IMR-90 (cell line): ENCODE measurements around the gene DGKB. TPM values are rescaled to one million over a fixed set of nuclear protein-coding genes. Genes with fewer than 3 reads are reported as not detected.
A peak's percentile ranks its signal among the peaks of the same experiment; 100 is the strongest.

Experiments
- ATAC-seq: fragments of 200-7000 bp; cut with Tn5 transposase; 2 replicates; pipeline ENCODE4 v1.9.1; 2020; ENCODE audit warnings: low read depth, mild to moderate bottlenecking, moderate library complexity
- BruUV-seq: library from RNA; stranded (reverse); fragments of 400-500 nt; replicated peaks from 2 replicates; lab custom pipeline; 2021; lab: Mats Ljungman, UMichigan
- CTCF ChIA-PET: fragments of 300-600 bp; formaldehyde crosslinking; extraction: SDS; loops from one replicate; lab custom pipeline; 2021; ENCODE audit warnings: antibody characterized with exemption; lab: Yijun Ruan, JAX
- POLR2A ChIA-PET: fragments of 300-600 bp; sonication (Branson Sonifier 250); formaldehyde crosslinking; loops from one replicate; lab custom pipeline; 2022; ENCODE audit warnings: antibody characterized with exemption; ENCODE audit not compliant: unreplicated experiment; lab: Charles Lee
- DNase-seq: peaks from one replicate; pipeline ENCODE4 v3.0.0; 2013
- H2AFZ ChIP-seq: replicated peaks from 2 replicates; pipeline ENCODE3; 2013; ENCODE audit warnings: low read length, mild to moderate bottlenecking; ENCODE audit not compliant: poor library complexity
- H2AK5ac ChIP-seq: 2 replicates; pipeline ENCODE4 v1.6.1; 2013; ENCODE audit warnings: low read depth, low read length, inconsistent platforms
- H2AK9ac ChIP-seq: replicated peaks from 2 replicates; pipeline ENCODE3; 2013; ENCODE audit warnings: mild to moderate bottlenecking, low read depth, low read length, moderate library complexity; ENCODE audit not compliant: poor library complexity
- H2BK120ac ChIP-seq: 2 replicates; pipeline ENCODE4 v1.6.1; 2013; ENCODE audit warnings: low read depth, low read length, inconsistent platforms
- H2BK15ac ChIP-seq: 3 replicates; pipeline ENCODE4 v1.6.1; 2013; ENCODE audit warnings: low read depth, low read length, inconsistent platforms
- H2BK20ac ChIP-seq: 2 replicates; pipeline ENCODE4 v1.6.1; 2013; ENCODE audit warnings: low read depth, mild to moderate bottlenecking, inconsistent platforms, low read length, moderate library complexity
- H2BK5ac ChIP-seq: 2 replicates; pipeline ENCODE4 v1.6.1; 2013; ENCODE audit warnings: mild to moderate bottlenecking, low read depth, low read length, inconsistent platforms; ENCODE audit not compliant: poor library complexity, severe bottlenecking
- H3K14ac ChIP-seq: replicated peaks from 2 replicates; pipeline ENCODE4 v1.6.1; 2013; ENCODE audit warnings: low read depth, low read length, inconsistent platforms
- H3K18ac ChIP-seq: 2 replicates; pipeline ENCODE4 v1.6.1; 2013; ENCODE audit warnings: low read depth, low read length, control low read depth
- H3K23ac ChIP-seq: 2 replicates; pipeline ENCODE4 v1.6.1; 2013; ENCODE audit warnings: low read depth, low read length, inconsistent platforms
- H3K27ac ChIP-seq: 2 replicates; pipeline ENCODE4 v1.5.1; 2013; ENCODE audit warnings: mild to moderate bottlenecking, control low read depth, low read length; ENCODE audit not compliant: insufficient read depth
- H3K27me3 ChIP-seq: 2 replicates; pipeline ENCODE4 v1.6.1; 2013; ENCODE audit warnings: low read length; ENCODE audit not compliant: control insufficient read depth, insufficient read depth
- H3K36me3 ChIP-seq: 2 replicates; pipeline ENCODE4 v1.6.1; 2013; ENCODE audit warnings: low read length, mixed read lengths; ENCODE audit not compliant: control insufficient read depth, insufficient read depth
- H3K4ac ChIP-seq: 2 replicates; pipeline ENCODE4 v1.6.1; 2013; ENCODE audit warnings: low read depth, low read length, inconsistent platforms
- H3K4me1 ChIP-seq: 2 replicates; pipeline ENCODE4 v1.6.1; 2013; ENCODE audit warnings: low read length, mixed read lengths; ENCODE audit not compliant: control insufficient read depth, insufficient read depth
- H3K4me2 ChIP-seq: 2 replicates; pipeline ENCODE4 v1.6.1; 2013; ENCODE audit warnings: low read depth, mild to moderate bottlenecking, control low read depth, low read length, moderate library complexity
- H3K4me3 ChIP-seq: 2 replicates; pipeline ENCODE4 v1.5.1; 2013; ENCODE audit warnings: low read depth, mild to moderate bottlenecking, control low read depth, low read length, moderate library complexity; ENCODE audit not compliant: insufficient read depth
- H3K56ac ChIP-seq: 2 replicates; pipeline ENCODE4 v1.6.1; 2013; ENCODE audit warnings: low read length, inconsistent platforms; ENCODE audit not compliant: insufficient read depth; ENCODE audit errors: extremely low read depth
- H3K79me1 ChIP-seq, 2 experiments: 2 replicates each; pipeline ENCODE4 v1.6.1; 2013; ENCODE audit warnings: low read length in 2 of 2, inconsistent platforms in 1 of 2, low read depth in 1 of 2
- H3K9ac ChIP-seq: 2 replicates; pipeline ENCODE4 v1.6.1; 2013; ENCODE audit warnings: low read depth, low read length, control low read depth
- H3K9me1 ChIP-seq: 2 replicates; pipeline ENCODE4 v1.6.1; 2013; ENCODE audit warnings: low read length, inconsistent platforms; ENCODE audit not compliant: insufficient read depth
- H3K9me3 ChIP-seq: 2 replicates; pipeline ENCODE4 v1.6.1; 2013; ENCODE audit warnings: low read length; ENCODE audit not compliant: control insufficient read depth, insufficient read depth
- H4K20me1 ChIP-seq: 2 replicates; pipeline ENCODE4 v1.6.1; 2013; ENCODE audit warnings: low read length, inconsistent platforms; ENCODE audit not compliant: insufficient read depth
- H4K5ac ChIP-seq: 2 replicates; pipeline ENCODE4 v1.6.1; 2013; ENCODE audit warnings: mild to moderate bottlenecking, low read depth, low read length, control low read depth
- H4K8ac ChIP-seq, 2 experiments: 2 replicates each; pipeline ENCODE4 v1.6.1; 2013; ENCODE audit warnings: low read depth in 2 of 2, low read length in 2 of 2, control low read depth in 1 of 2, inconsistent platforms in 1 of 2
- H4K91ac ChIP-seq: 2 replicates; pipeline ENCODE4 v1.6.1; 2013; ENCODE audit warnings: low read depth, low read length, inconsistent platforms; ENCODE audit not compliant: insufficient read depth
- BHLHE40 ChIP-seq: fragments of 150-350 bp; IDR thresholded peaks from 2 replicates; pipeline ENCODE4 v1.6.1; 2016; ENCODE audit warnings: mild to moderate bottlenecking, low read depth, low read length
- CEBPB ChIP-seq: IDR thresholded peaks from 2 replicates; pipeline ENCODE4 v1.6.1; 2012; ENCODE audit warnings: low read depth, low read length, improper control_type of control experiment
- CHD1 ChIP-seq: IDR thresholded peaks from 2 replicates; pipeline ENCODE4 v1.6.1; 2012; ENCODE audit warnings: low read depth, low read length, improper control_type of control experiment
- CTCF ChIP-seq: conservative IDR thresholded peaks from 2 replicates; pipeline ENCODE4 v1.5.1; 2012; ENCODE audit warnings: mild to moderate bottlenecking, low read depth, low read length, improper control_type of control experiment
- ELK1 ChIP-seq: fragments of 150-350 bp; IDR thresholded peaks from 2 replicates; pipeline ENCODE4 v1.6.1; 2016; ENCODE audit warnings: low read depth, mild to moderate bottlenecking, low read length, moderate library complexity, borderline replicate concordance
- FOS ChIP-seq: fragments of 150-350 bp; IDR thresholded peaks from 2 replicates; pipeline ENCODE4 v1.6.1; 2016; ENCODE audit warnings: low read depth, low read length
- MAFK ChIP-seq: IDR thresholded peaks from 2 replicates; pipeline ENCODE4 v1.6.1; 2012; ENCODE audit warnings: low read depth, low read length, improper control_type of control experiment
- MAZ ChIP-seq: IDR thresholded peaks from 2 replicates; pipeline ENCODE4 v1.6.1; 2012; ENCODE audit warnings: low read depth, mild to moderate bottlenecking, low read length, improper control_type of control experiment, moderate library complexity, borderline replicate concordance
- MXI1 ChIP-seq: IDR thresholded peaks from 2 replicates; pipeline ENCODE4 v1.6.1; 2012; ENCODE audit warnings: low read depth, mild to moderate bottlenecking, low read length, moderate library complexity, borderline replicate concordance
- NFE2L2 ChIP-seq: fragments of 150-350 bp; IDR thresholded peaks from 2 replicates; pipeline ENCODE4 v1.6.1; 2016; ENCODE audit warnings: low read depth, mild to moderate bottlenecking, low read length
- POLR2A ChIP-seq: IDR thresholded peaks from 2 replicates; pipeline ENCODE4 v1.6.1; 2012; ENCODE audit warnings: mild to moderate bottlenecking, low read depth, low read length
- RAD21 ChIP-seq: IDR thresholded peaks from 2 replicates; pipeline ENCODE4 v1.6.1; 2012; ENCODE audit warnings: low read length, improper control_type of control experiment
- RCOR1 ChIP-seq: IDR thresholded peaks from 2 replicates; pipeline ENCODE4 v1.6.1; 2012; ENCODE audit warnings: mild to moderate bottlenecking, low read length, improper control_type of control experiment; ENCODE audit not compliant: insufficient replicate concordance
- RFX5 ChIP-seq: IDR thresholded peaks from 2 replicates; pipeline ENCODE4 v1.8.0; 2012; ENCODE audit warnings: low read depth, mild to moderate bottlenecking, low read length, moderate library complexity
- SMC3 ChIP-seq: fragments of 150-350 bp; IDR thresholded peaks from 2 replicates; pipeline ENCODE4 v1.6.1; 2016; ENCODE audit warnings: low read depth, mild to moderate bottlenecking, antibody characterized with exemption, low read length, moderate library complexity
- USF2 ChIP-seq: fragments of 150-350 bp; IDR thresholded peaks from 2 replicates; pipeline ENCODE4 v1.6.1; 2017; ENCODE audit warnings: mild to moderate bottlenecking, antibody characterized with exemption, low read length, low read depth
- WGBS, 2 experiments: methylation state at CpG; one replicate each; pipeline versions ENCODE4 v1.1.5 to v1.1.7; 2013; ENCODE audit warnings: missing lambda C conversion rate in 2 of 2; ENCODE audit not compliant: insufficient read length in 1 of 2; ENCODE audit errors: extremely low coverage in 2 of 2; 5-methylcytosine and 5-hydroxymethylcytosine counted together
- dilution Hi-C: fragments of 300-500 bp; cut with HindIII; formaldehyde crosslinking; loops from one replicate; pipeline ENCODE4 v1.14.3; 2018; ENCODE audit warnings: low sequenced_read_pairs; ENCODE audit not compliant: unreplicated experiment
- in situ Hi-C: fragments of 300-500 bp; cut with MboI; formaldehyde crosslinking; loops from 3 replicates; pipeline ENCODE4 v1.14.3; 2019; ENCODE audit warnings: low sequenced_read_pairs, inconsistent platforms, mixed read lengths
- intact Hi-C: fragments of 100-400 bp; cut with micrococcal nuclease; formaldehyde crosslinking; loops from 2 replicates; pipeline ENCODE4 v1.10.0; 2022
- polyA plus RNA-seq, 3 experiments: library from polyadenylated mRNA; depleted of rRNA; stranded (reverse); fragments of >200 nt; gene quantifications; 2 replicates each; pipeline ENCODE4 v1.2.3, GENCODE V29; 2012; ENCODE audit warnings: low replicate concordance in 1 of 3
- total RNA-seq: library from RNA; depleted of rRNA; stranded (reverse); fragments of >200 nt; gene quantifications from 2 replicates; pipeline ENCODE4 v1.2.3, GENCODE V29; 2012

DGKB gene
- total and polyA plus RNA-seq, 2 of the 4 experiments (the other 2 are of a cell fraction), result not detected

GRCh38 chr7:14598978-14599377 lies 303.6 kb downstream of the DGKB start:
- no peak overlapping the region for H2BK20ac ChIP-seq
- no peak overlapping the region for H2BK120ac ChIP-seq
- in situ Hi-C loops, result no loop called here
- no peaks in the 10 kb centered on the region for H3K4me1 ChIP-seq
- H4K5ac ChIP-seq, result no peak overlapping the region
- H3K18ac ChIP-seq, result no peak overlapping the region
- WGBS, 2 experiments, result 57% methylated on average over 1 of the region's 3 CpGs; no CpG with 5 or more reads in 1 of the 2 experiments
- TF ChIP-seq POLR2A (no peak), CHD1 (no peak), RAD21 (no peak), CTCF (no peak), RCOR1 (no peak), MAFK (no peak), MAZ (no peak), FOS (no peak), NFE2L2 (no peak), USF2 (no peak), BHLHE40 (no peak), RFX5 (no peak), ELK1 (no peak), MXI1 (no peak), CEBPB (no peak), SMC3 (no peak)
- no peak overlapping the region for H4K8ac ChIP-seq
- intact Hi-C loops, result no loop called here
- no peak overlapping the region for H2AK9ac ChIP-seq
- POLR2A ChIA-PET, result no interaction called here
- H4K91ac ChIP-seq, result no peak overlapping the region
- CTCF ChIA-PET, result no interaction called here
- H3K79me1 ChIP-seq, result no peaks in the 10 kb centered on the region
- no peak overlapping the region for H3K23ac ChIP-seq
- DNase-seq (peak; percentile 60), ATAC-seq (no peak)
- H3K9ac ChIP-seq, result no peak overlapping the region
- no peaks in the 10 kb centered on the region for H3K9me1 ChIP-seq
- H2BK5ac ChIP-seq, result no peak overlapping the region
- no peaks in the 10 kb centered on the region for H3K36me3 ChIP-seq
- no peak overlapping the region for H3K14ac ChIP-seq
- no peak overlapping the region for H3K56ac ChIP-seq
- H3K27ac ChIP-seq, result no peak overlapping the region
- H3K9me3 ChIP-seq, result no peaks in the 10 kb centered on the region
- no peak overlapping the region for H2BK15ac ChIP-seq
- H3K4me3 ChIP-seq, result no peak overlapping the region
- no peak overlapping the region for H2AFZ ChIP-seq
- no peaks in the 10 kb centered on the region for H4K20me1 ChIP-seq
- no peak overlapping the region for H3K4ac ChIP-seq
- BruUV-seq, result no TSS peak
- no peak overlapping the region for H2AK5ac ChIP-seq
- dilution Hi-C loops, result no loop called here
- no peak overlapping the region for H3K4me2 ChIP-seq
- no peaks in the 10 kb centered on the region for H3K27me3 ChIP-seq
